ENCODE measurements around the gene GPR161. TPM values are rescaled to one million over a fixed set of nuclear protein-coding genes. Genes with fewer than 3 reads are reported as not detected.

GPR161 gene
- total and polyA plus RNA-seq, 2 donors from 2014 or later, result 1.4 to 4.2 TPM

DNA sequence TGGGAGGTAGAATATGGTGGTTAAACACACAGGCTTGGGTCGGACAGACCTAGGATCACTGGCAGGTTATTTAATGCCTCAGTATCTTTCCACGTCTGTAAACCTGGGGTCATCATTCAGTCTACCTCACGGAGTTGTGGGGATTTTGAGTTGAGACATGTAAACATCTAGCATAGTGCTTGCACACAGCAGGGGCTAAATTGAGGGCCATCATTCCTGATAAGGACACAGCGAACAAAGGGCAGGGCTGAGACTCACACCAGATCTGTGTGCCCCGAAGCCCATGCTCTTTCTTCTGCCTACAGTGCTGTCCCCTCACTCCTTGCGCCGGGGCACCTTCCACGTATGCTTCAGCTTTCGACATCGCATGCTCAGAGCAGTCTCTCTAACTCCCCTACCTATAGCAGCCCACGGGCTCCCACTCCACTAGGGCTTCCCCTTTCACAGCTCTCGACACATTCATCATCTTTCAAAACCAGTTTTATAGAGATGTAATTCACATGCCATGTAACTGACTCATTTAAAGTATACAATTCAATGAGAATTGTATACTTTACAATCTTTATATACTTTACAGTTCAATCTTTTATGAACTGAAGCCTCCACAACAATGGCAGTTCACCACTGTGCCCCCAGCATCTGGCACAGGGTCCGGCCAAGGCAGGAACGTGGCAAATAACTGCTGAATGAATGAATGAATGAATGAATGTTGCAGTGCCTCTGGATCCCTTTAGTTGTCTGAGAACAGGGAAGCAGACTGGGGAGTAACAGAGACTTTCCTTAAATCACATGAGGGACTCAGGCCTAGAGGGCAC, 48.0 kb downstream of the GPR161 start:
- FAIRE-seq, result no peak
- intact Hi-C loops (cut with DNase I), result no loop called here
- no peaks in the 10 kb centered on the region for H3K36me3 ChIP-seq (ENCODE audit: control insufficient read depth in 2 of 3, insufficient read depth in 3 of 3, low read length in 3 of 3)

GRCh38 chr1:168087696-168088095, 49.0 kb downstream of the GPR161 start:
- intact Hi-C loops (cut with DNase I), result no loop called here
- H3K27me3 ChIP-seq (ENCODE audit: control insufficient read depth, insufficient read depth, low read length), result no peaks in the 10 kb centered on the region

More for the DNA sequence above, 48.0 kb downstream of the GPR161 start:
- H3K4me1 ChIP-seq (ENCODE audit: control insufficient read depth in 2 of 3, insufficient read depth in 2 of 3, low read depth in 1 of 3, low read length in 3 of 3), result peaks cover 0 to 2% (median 0%) of the 10 kb centered on the region in 3 donors
- no peak overlapping the region for H3K4me3 ChIP-seq (ENCODE audit: low read length in 3 of 3)
- no peak for TF ChIP-seq CTCF (IDR thresholded peaks at IDR 0.05; ENCODE audit: borderline replicate concordance, extremely low read depth, insufficient read depth)
- no peak overlapping the region for H3K9ac ChIP-seq (ENCODE audit: low read length in 3 of 3)
- DNase-seq, result no peak
- H3K9me3 ChIP-seq (ENCODE audit: control insufficient read depth in 2 of 3, insufficient read depth in 1 of 3, low read length in 3 of 3), result no peaks in the 10 kb centered on the region
- no peak overlapping the region for H3K27ac ChIP-seq (ENCODE audit: low read depth in 2 of 2, low read length in 2 of 2)
- no peaks in the 10 kb centered on the region for H3K27me3 ChIP-seq (ENCODE audit: control insufficient read depth, insufficient read depth, low read length)

DNA sequence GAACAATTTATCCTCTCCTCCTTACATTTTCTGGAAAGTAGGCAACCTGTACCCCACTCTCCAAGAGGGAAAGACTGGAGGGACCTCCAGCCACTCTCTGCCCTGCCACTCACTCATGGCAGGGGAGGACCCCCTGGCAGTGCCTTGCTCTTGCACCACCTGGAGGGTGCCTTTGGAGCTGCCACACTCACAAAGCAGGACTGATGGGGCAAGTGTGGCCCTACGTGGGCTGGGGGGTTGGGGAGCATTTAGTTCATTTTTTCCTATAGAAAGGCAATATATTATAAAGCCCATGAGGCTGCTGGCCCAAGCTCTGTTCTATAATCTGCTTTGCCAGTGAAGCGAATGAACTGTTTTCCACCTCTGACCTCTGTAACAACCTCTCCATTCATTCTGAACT, 50.3 kb downstream of the GPR161 start:
- FAIRE-seq, result no peak
- intact Hi-C loops (cut with DNase I), result no loop called here

More at GRCh38 chr1:168087696-168088095, 49.0 kb downstream of the GPR161 start:
- no peaks in the 10 kb centered on the region for H3K36me3 ChIP-seq (ENCODE audit: control insufficient read depth in 2 of 3, insufficient read depth in 3 of 3, low read length in 3 of 3)
- peaks cover 0 to 2% (median 0%) of the 10 kb centered on the region in 3 donors for H3K4me1 ChIP-seq (ENCODE audit: control insufficient read depth in 2 of 3, insufficient read depth in 2 of 3, low read depth in 1 of 3, low read length in 3 of 3)
- TF ChIP-seq CTCF (IDR thresholded peaks at IDR 0.05; ENCODE audit: borderline replicate concordance, extremely low read depth, insufficient read depth), result no peak
- FAIRE-seq (no peak), DNase-seq (no peak)
- H3K4me3 ChIP-seq (ENCODE audit: low read length in 3 of 3), result no peak overlapping the region
- H3K9ac ChIP-seq (ENCODE audit: low read length in 3 of 3), result no peak overlapping the region
- no peak overlapping the region for H3K27ac ChIP-seq (ENCODE audit: low read depth in 2 of 2, low read length in 2 of 2)
- no peaks in the 10 kb centered on the region for H3K9me3 ChIP-seq (ENCODE audit: control insufficient read depth in 2 of 3, insufficient read depth in 1 of 3, low read length in 3 of 3)

More for the DNA sequence above, 50.3 kb downstream of the GPR161 start:
- Histone ChIP-seq H3K36me3 (ENCODE audit: control insufficient read depth in 2 of 3, insufficient read depth in 3 of 3, low read length in 3 of 3) (no peaks in the 10 kb centered on the region), H3K4me3 (ENCODE audit: low read length in 3 of 3) (no peak overlapping the region), H3K27me3 (ENCODE audit: control insufficient read depth, insufficient read depth, low read length) (no peaks in the 10 kb centered on the region), H3K9me3 (ENCODE audit: control insufficient read depth in 2 of 3, insufficient read depth in 1 of 3, low read length in 3 of 3) (no peaks in the 10 kb centered on the region), H3K9ac (ENCODE audit: low read length in 3 of 3) (no peak overlapping the region), H3K27ac (ENCODE audit: low read depth in 2 of 2, low read length in 2 of 2) (no peak overlapping the region), H3K4me1 (ENCODE audit: control insufficient read depth in 2 of 3, insufficient read depth in 2 of 3, low read depth in 1 of 3, low read length in 3 of 3) (peaks cover 0 to 3% (median 0%) of the 10 kb centered on the region in 3 donors)
- DNase-seq, result no peak
- no peak for TF ChIP-seq CTCF (IDR thresholded peaks at IDR 0.05; ENCODE audit: borderline replicate concordance, extremely low read depth, insufficient read depth)
